Mucosa of rectum (tissue), 2 donors: ENCODE data around the gene ADCY3.
A peak's percentile ranks its signal among the peaks of the same experiment; 100 is the strongest.

Experiments used
- H3K27ac ChIP-seq, 2 donors: one replicate each; pipeline ENCODE4 v1.7.0; 2013; ENCODE audit warnings: inconsistent platforms in 2 of 2, low read depth in 2 of 2, low read length in 2 of 2
- H3K27me3 ChIP-seq, 2 donors: one replicate each; pipeline ENCODE4 v1.7.0; 2013; ENCODE audit warnings: low read length in 2 of 2; ENCODE audit not compliant: control insufficient read depth in 2 of 2, insufficient read depth in 2 of 2
- H3K36me3 ChIP-seq, 2 donors: one replicate each; pipeline ENCODE4 v1.7.0; 2013; ENCODE audit warnings: low read length in 2 of 2; ENCODE audit not compliant: control insufficient read depth in 2 of 2, insufficient read depth in 2 of 2
- H3K4me1 ChIP-seq, 2 donors: one replicate each; pipeline ENCODE4 v1.7.0; 2013; ENCODE audit warnings: low read length in 2 of 2, mild to moderate bottlenecking in 1 of 2; ENCODE audit not compliant: control insufficient read depth in 2 of 2, insufficient read depth in 2 of 2
- H3K4me3 ChIP-seq, 2 donors: one replicate each; pipeline ENCODE4 v1.7.0; 2013; ENCODE audit warnings: low read length in 2 of 2
- H3K9ac ChIP-seq, 2 donors: one replicate each; pipeline ENCODE4 v1.7.0; 2013; ENCODE audit warnings: low read length in 2 of 2, low read depth in 1 of 2, mild to moderate bottlenecking in 1 of 2
- H3K9me3 ChIP-seq, 2 donors: one replicate each; pipeline ENCODE4 v1.7.0; 2013; ENCODE audit warnings: low read length in 2 of 2; ENCODE audit not compliant: control insufficient read depth in 2 of 2
- donor health status: healthy.
- donor health status: Normal muscosa, but diverticular disease.

Gene ADCY3

DNA sequence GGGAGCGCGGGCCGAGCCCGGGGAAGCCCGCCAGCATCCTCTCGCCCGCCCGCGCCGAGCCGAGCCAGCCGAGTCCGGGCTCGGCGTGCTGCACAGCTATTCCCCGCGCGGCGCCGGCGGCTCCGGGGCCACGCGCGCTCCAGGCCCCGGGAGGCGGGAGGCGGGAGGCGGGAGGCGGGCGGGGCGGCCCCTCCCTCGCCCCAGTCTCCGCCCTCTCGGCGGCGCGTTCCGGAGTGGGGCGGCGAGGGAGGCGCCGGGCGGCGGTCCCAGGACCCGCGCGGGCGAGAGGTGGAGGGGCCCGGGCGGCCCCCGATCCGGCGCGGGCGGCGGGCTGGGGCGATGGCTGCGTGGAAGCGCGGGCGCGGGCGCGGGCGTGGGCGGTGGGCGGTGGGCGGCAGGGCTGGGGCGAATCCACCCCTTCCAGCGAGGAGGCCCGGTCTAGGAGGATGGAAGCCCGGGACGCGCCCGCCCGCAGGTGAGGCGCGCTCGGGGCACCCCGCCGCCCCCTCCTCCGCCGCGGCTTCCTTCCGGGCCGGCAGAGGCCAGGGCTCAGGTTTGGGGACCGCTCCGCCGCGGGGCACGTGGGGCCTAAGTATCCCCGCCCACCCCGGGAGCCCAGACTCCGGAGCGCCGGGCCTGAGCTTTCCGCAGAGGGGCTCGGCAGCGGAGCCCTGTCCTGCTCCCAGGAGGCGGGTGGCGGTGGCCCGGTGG is at the start of gene ADCY3:
Gene ADCY3, minus strand, starts transcription at position 140 of the 711 bp plus-strand sequence. CDS start 1,250 bp downstream, outside the sequence.
- H3K9ac ChIP-seq = peak within 1 kb of the TSS; percentile 35 to 67

DNA sequence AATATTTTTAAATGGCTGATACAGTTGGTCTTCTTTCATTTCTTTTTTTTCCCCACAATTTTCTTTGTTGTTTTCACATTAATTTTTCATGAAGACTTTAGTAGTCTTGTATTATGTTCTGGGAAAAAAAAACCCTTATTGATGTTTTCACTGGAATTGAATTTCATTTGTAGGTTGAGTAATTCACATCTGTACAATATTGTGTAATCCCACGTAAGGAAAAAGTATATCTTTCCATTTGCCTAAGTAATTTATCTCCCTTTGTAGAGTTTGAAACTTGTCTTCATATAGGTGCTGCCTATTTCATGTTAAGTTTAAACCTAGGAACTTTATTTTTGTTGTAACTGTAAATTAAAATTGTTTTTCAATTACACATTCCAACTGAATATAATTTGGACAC is 49.7 kb upstream of the ADCY3 start:
- Histone ChIP-seq H3K27me3 (no peaks in the 10 kb centered on the region), H3K4me1 (no peaks in the 10 kb centered on the region), H3K9ac (no peak overlapping the region), H3K27ac (no peak overlapping the region), H3K36me3 (peaks cover 5 to 8% of the 10 kb centered on the region in 2 donors), H3K9me3 (no peaks in the 10 kb centered on the region), H3K4me3 (no peak overlapping the region)

More for the DNA sequence above, at the start of gene ADCY3:
- Histone ChIP-seq H3K4me1 (peaks cover 16 to 21% of the 10 kb centered on the region in 2 donors), H3K36me3 (no peaks in the 10 kb centered on the region), H3K4me3 (peak within 1 kb of the TSS; percentile 58 to 76), H3K9me3 (no peaks in the 10 kb centered on the region), H3K27ac (peak within 1 kb of the TSS; percentile 24 to 49), H3K27me3 (no peaks in the 10 kb centered on the region)

DNA sequence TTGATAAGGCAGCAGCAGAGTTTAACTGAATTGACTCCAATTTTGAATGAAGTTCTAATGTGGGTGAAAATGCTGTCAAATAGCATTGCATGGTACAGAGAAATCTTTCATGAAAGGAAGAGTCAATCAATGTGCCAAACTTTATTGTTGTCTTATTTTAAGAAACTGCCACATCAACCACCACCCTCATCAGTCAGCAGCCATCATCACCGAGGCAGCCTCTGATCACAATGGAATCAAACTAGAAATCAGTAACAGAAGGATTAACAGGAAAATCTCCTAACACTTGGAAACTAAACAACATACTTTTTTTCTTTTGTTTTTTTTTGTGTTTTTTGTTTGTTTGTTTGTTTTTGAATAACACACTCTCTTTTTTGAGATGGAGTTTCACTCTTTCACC is 41.9 kb upstream of the ADCY3 start:
- no peak overlapping the region for H3K9ac ChIP-seq
- H3K27me3 ChIP-seq = no peaks in the 10 kb centered on the region
- no peak overlapping the region for H3K4me3 ChIP-seq
- peaks cover 0 to 3% of the 10 kb centered on the region in 2 donors for H3K4me1 ChIP-seq
- no peak overlapping the region for H3K27ac ChIP-seq
- H3K36me3 ChIP-seq = peaks cover 19 to 43% of the 10 kb centered on the region in 2 donors
- no peaks in the 10 kb centered on the region for H3K9me3 ChIP-seq

DNA sequence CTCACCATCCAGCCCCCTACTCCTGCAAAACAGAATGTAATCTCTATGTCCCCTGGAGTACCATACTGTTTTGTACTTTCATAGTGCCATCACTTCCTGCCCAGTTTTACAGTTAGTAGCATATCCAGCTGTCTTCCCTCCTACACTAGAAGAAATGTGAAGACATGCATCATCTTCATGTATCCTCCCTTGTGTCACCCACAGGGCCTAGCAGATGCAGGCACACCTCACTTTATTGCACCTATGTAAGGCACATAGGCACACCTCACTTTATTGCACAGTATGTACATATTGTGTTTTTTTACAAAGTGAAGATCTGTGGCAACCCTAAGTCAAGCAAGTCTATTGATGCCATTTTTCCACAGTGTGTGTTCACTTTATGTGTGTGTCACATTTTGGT is 39.7 kb upstream of the ADCY3 start:
- peaks cover 0 to 3% of the 10 kb centered on the region in 2 donors for H3K4me1 ChIP-seq
- H3K27me3 ChIP-seq = no peaks in the 10 kb centered on the region
- no peak overlapping the region for H3K9ac ChIP-seq
- peaks cover 34 to 55% of the 10 kb centered on the region in 2 donors for H3K36me3 ChIP-seq
- H3K27ac ChIP-seq = peak overlapping the region; percentile 29 to 55
- H3K9me3 ChIP-seq = no peaks in the 10 kb centered on the region
- no peak overlapping the region for H3K4me3 ChIP-seq

DNA sequence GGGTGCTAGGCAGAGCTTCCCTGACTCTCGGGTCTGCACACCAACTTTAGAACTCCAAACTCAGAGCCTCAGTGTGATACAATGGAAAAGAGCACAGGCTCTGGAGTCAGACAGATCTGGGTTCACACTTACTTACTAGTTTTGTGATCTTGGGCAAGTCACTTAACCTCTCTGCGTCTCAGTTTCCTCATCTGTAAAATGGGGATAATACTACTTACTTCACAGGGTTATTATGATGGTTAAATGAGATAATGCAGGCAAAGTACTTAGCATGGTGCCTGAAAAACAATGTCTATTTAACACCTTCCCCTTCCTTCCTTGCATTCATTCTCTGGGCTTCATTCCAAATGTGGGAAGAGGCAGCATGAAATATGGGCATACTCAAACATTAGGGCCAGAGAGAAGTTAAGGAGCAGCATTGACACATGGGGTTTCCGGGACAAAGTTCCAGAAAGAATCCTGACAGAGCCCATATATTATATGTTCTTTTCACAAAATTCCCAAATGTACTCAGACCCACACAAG is 38.4 kb upstream of the ADCY3 start:
- Histone ChIP-seq H3K27ac (no peak overlapping the region), H3K36me3 (peaks cover 31 to 59% of the 10 kb centered on the region in 2 donors), H3K4me1 (peaks cover 0 to 3% of the 10 kb centered on the region in 2 donors), H3K27me3 (no peaks in the 10 kb centered on the region), H3K9me3 (no peaks in the 10 kb centered on the region), H3K9ac (no peak overlapping the region), H3K4me3 (no peak overlapping the region)

DNA sequence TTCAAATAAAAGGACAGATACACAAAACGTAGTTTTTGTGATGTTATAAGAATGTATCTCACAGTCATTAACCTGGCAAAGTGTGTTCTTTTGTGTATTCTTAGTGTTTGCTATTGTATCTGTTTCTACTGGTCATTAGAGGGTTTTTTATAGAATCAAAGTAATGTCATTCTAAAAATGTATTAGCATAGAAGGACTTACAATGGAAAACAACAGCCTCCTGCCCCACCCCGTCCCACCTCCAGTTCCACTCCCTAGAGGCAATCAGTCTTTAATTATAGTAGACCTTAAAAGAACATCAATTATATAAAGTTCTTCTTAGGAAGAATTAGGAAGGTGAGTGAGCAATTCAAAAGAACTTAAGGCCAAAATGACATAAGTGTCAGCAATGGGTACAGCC is 37.9 kb upstream of the ADCY3 start:
- Histone ChIP-seq H3K4me1 (peaks cover 0 to 3% of the 10 kb centered on the region in 2 donors), H3K36me3 (peaks cover 28 to 55% of the 10 kb centered on the region in 2 donors), H3K9me3 (no peaks in the 10 kb centered on the region), H3K27me3 (no peaks in the 10 kb centered on the region), H3K9ac (no peak overlapping the region), H3K27ac (no peak overlapping the region), H3K4me3 (no peak overlapping the region)

DNA sequence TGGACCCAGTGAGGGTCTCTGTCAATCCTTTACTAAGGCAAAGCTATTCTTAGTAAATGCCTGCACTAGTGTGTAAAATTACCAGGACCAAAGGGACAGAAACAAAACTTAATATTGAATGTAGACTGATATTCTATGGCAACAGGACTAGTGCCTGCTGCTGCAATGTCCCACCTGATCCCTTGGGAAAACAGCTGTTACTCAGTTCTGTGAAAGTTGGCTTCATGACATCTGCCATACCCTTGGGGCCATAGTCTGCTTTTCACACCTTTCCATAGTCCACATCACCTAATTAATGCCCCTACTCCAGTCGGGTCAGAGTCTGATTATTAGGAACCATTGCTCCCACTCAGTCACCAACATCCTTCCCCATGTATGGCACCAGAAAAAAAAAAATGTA is 37.2 kb upstream of the ADCY3 start:
- Histone ChIP-seq H3K27me3 (no peaks in the 10 kb centered on the region), H3K27ac (no peak overlapping the region), H3K9me3 (no peaks in the 10 kb centered on the region), H3K4me1 (peaks cover 0 to 3% of the 10 kb centered on the region in 2 donors), H3K36me3 (peaks cover 28 to 55% of the 10 kb centered on the region in 2 donors), H3K9ac (no peak overlapping the region), H3K4me3 (no peak overlapping the region)

DNA sequence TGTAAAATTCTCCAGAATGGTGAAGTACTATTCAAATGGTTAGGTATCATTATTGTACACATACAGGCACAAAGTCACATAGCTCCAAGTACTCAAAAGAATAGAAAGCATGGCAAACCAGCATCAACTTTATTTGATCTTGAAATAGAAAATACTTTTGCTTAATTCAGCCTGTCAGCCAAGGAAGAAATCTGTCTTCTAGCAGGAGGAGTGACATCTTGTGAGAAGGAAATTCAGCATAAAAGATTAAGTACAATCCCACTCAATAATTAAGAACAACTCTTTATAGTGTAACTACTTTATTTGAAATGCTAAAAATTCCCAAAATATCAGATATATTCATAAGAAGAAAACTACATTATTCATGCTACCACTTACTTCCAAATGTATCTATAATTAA is 35.9 kb upstream of the ADCY3 start:
- Histone ChIP-seq H3K27ac (no peak overlapping the region), H3K4me1 (peaks cover 0 to 3% of the 10 kb centered on the region in 2 donors), H3K9me3 (no peaks in the 10 kb centered on the region), H3K4me3 (no peak overlapping the region), H3K9ac (no peak overlapping the region), H3K36me3 (peaks cover 32 to 65% of the 10 kb centered on the region in 2 donors), H3K27me3 (no peaks in the 10 kb centered on the region)

DNA sequence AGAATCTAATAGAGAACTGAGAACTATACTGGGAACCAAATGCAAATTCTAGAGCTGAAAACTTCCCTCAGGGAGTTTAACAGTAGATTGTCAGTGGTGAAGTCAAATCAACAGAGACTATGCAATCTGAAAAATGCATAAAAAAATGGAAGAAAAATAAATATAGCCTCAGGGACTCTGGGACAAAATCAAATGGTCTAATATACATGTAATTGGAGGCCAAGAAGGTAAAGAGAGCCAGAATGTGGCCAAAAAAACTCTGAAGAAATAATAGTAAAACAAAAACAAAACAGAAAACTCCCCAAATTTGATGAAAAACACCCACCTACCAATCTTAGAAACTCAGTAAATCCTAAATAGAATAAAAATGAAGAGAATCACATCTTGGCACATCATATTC is 35.2 kb upstream of the ADCY3 start:
- H3K4me3 ChIP-seq = no peak overlapping the region
- H3K9me3 ChIP-seq = no peaks in the 10 kb centered on the region
- peaks cover 0 to 3% of the 10 kb centered on the region in 2 donors for H3K4me1 ChIP-seq
- H3K27ac ChIP-seq = no peak overlapping the region
- peaks cover 32 to 63% of the 10 kb centered on the region in 2 donors for H3K36me3 ChIP-seq
- H3K9ac ChIP-seq = no peak overlapping the region
- no peaks in the 10 kb centered on the region for H3K27me3 ChIP-seq

DNA sequence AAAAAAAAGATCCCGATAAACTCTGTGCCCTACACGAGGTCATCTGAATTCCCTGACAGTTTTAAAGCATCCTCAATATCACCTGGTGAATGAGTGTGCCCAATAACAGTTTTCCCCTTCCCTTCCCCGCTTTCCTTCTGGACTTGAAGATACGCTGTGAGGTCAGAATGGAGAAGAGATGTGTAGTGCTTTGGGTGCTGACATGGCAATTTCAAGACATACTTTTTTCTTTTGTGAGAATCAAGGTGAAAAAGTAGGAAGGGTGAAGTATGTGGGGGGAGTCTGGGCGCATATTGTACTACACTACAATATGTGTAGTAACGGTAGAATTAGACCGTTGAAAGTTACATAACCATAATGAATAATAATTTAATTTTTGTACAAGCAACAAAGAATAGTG is 30.1 kb upstream of the ADCY3 start:
- Histone ChIP-seq H3K27ac (no peak overlapping the region), H3K9me3 (no peaks in the 10 kb centered on the region), H3K9ac (no peak overlapping the region), H3K27me3 (no peaks in the 10 kb centered on the region), H3K4me1 (no peaks in the 10 kb centered on the region), H3K4me3 (no peak overlapping the region), H3K36me3 (peaks cover 26 to 49% of the 10 kb centered on the region in 2 donors)
